ENCODE measurements around the gene SOX12.

DNA sequence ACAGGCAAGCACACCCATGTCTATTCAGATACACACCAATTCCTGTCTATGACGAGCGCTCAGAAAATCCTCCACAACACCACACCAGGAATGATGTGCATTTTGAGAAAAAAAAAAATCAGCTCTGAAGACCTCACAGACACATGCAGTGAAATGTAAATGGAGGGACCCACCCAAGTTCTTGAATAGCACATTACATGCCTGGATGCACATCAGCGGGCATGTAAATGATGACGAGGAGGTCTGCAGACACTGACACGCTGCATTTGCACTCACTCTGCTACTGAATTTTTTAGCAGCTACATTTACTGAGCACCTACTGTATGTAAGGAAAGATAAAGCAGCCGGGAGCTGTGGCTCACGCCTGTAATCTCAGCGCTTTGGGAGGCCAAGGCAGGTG lies 36.2 kb downstream of the SOX12 start:
- TF ChIP-seq CTCF (IDR thresholded peaks at IDR 0.05) (no peak), EZH2 (IDR thresholded peaks at IDR 0.05; ENCODE audit: borderline replicate concordance, insufficient read depth, low read depth, low read length, poor library complexity, severe bottlenecking) (no peak)

Measured in B cell (primary cell).